Peyer's patch (tissue), 4 donors: ENCODE data around the gene SLC12A8. TPM values are rescaled to one million over a fixed set of nuclear protein-coding genes. Genes with fewer than 3 reads are reported as not detected.

ENCODE experiments used
- DNase-seq, 3 donors: peaks; one replicate each; pipeline ENCODE4 v3.0.0-alpha.2; 2017 to 2019
- H3K27ac ChIP-seq, 4 donors: fragments of 200-600 bp; sonication (generic); one replicate each; pipeline ENCODE4 v1.5.1; 2016 to 2019
- H3K27me3 ChIP-seq, 2 donors: fragments of 200-600 bp; sonication (generic); one replicate each; pipeline ENCODE4 v1.5.1; 2019
- H3K36me3 ChIP-seq, 3 donors: fragments of 200-600 bp; sonication (generic); one replicate each; pipeline ENCODE4 v1.5.1; 2016 to 2019
- H3K4me1 ChIP-seq, 4 donors: fragments of 200-600 bp; sonication (generic); one replicate each; pipeline ENCODE4 v1.5.1; 2016 to 2019
- H3K4me3 ChIP-seq, 4 donors: fragments of 200-600 bp; sonication (generic); 1 replicate in 3 of 4; 2 replicates in 1 of 4; pipeline ENCODE4 v1.5.1; 2016 to 2019; ENCODE audit warnings: mild to moderate bottlenecking in 1 of 4
- H3K9me3 ChIP-seq, 4 donors: fragments of 200-600 bp; sonication (generic); one replicate each; pipeline ENCODE4 v1.5.1; 2016 to 2019; ENCODE audit warnings: mild to moderate bottlenecking in 1 of 4
- POLR2A ChIP-seq, 2 donors: fragments of 450-650 bp; IDR thresholded peaks; one replicate each; pipeline ENCODE4 v1.5.1; 2017; ENCODE audit warnings: antibody characterized with exemption in 2 of 2, mild to moderate bottlenecking in 2 of 2, moderate library complexity in 2 of 2
- small RNA-seq, 2 donors: library from RNA; depleted of rRNA; stranded (forward); fragments of <200 nt; gene quantifications; one replicate each; pipeline ENCODE3, GENCODE V24; 2016
- total RNA-seq, 4 donors: library from RNA; depleted of rRNA; stranded (reverse); fragments of >200 nt; gene quantifications; one replicate each; pipeline ENCODE4 v1.1.0, GENCODE V29; 2016
- TF ChIP-seq, protein P1 (sequence below), 6 experiments: fragments of 450-650 bp in 4 of 6; fragments of 200-600 bp in 2 of 6; sonication (generic) in 1 of 6; IDR thresholded peaks; one replicate each; pipeline ENCODE4 v1.5.1; 2017 to 2019; ENCODE audit warnings: antibody characterized with exemption in 6 of 6, mild to moderate bottlenecking in 3 of 6, moderate library complexity in 1 of 6

The SLC12A8 gene
- total RNA-seq, 4 donors from 2014 or later, result 24.2 to 31.4 (median 26.3) TPM

DNA sequence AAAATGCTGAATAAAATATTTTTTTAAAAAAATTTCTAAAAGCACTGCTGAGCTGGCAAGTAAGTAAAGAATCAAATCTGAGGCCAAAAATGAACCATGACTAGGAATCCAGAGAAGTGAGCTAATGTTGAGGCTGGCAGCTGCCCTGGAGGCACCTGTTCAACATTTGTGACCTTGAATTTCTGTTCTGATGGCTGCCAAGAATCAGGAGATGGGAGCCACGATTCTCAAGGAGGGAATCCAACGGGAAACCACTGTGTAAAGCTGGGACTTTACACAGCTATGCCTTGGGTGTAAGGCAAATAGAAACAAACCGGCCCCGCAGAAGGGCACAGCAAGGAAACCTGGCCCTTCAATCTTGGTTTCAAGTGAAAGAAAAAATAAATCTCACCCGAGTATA is 179.4 kb downstream of the SLC12A8 start:
- H3K4me1 ChIP-seq, result no peaks in the 10 kb centered on the region
- TF ChIP-seq POLR2A (IDR thresholded peaks at IDR 0.05), result no peak
- TF ChIP-seq, protein P1, sequence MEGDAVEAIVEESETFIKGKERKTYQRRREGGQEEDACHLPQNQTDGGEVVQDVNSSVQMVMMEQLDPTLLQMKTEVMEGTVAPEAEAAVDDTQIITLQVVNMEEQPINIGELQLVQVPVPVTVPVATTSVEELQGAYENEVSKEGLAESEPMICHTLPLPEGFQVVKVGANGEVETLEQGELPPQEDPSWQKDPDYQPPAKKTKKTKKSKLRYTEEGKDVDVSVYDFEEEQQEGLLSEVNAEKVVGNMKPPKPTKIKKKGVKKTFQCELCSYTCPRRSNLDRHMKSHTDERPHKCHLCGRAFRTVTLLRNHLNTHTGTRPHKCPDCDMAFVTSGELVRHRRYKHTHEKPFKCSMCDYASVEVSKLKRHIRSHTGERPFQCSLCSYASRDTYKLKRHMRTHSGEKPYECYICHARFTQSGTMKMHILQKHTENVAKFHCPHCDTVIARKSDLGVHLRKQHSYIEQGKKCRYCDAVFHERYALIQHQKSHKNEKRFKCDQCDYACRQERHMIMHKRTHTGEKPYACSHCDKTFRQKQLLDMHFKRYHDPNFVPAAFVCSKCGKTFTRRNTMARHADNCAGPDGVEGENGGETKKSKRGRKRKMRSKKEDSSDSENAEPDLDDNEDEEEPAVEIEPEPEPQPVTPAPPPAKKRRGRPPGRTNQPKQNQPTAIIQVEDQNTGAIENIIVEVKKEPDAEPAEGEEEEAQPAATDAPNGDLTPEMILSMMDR (IDR thresholded peaks at IDR 0.05), result no peak
- no peak overlapping the region for H3K27ac ChIP-seq
- no peaks in the 10 kb centered on the region for H3K9me3 ChIP-seq
- no peak overlapping the region for H3K4me3 ChIP-seq
- peaks cover 0 to 8% (median 0%) of the 10 kb centered on the region in 3 donors for H3K36me3 ChIP-seq
- no peak for DNase-seq
- H3K27me3 ChIP-seq, result no peaks in the 10 kb centered on the region

DNA sequence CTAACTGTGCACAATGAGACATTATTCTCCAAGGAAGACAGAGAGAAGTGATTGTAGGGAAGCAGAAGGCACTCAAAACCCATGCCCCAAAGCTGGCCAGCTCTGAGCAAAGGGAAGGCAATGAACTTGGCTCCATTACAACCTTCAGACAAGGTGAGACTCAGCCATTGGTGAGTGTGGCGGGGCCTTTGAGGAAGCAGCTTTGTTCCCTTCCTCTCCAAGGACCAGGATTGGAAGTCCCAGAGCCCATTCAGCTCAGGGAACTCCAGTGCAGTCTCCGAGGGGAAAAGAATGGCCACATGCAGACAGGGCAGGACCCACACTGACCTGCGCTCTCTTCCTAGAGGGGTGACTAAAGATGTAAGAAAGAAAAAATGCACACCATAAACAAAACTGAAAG is 179.9 kb downstream of the SLC12A8 start:
- no peak overlapping the region for H3K4me3 ChIP-seq
- no peaks in the 10 kb centered on the region for H3K27me3 ChIP-seq
- TF ChIP-seq, protein P1 (IDR thresholded peaks at IDR 0.05), result no peak
- no peak for TF ChIP-seq POLR2A (IDR thresholded peaks at IDR 0.05)
- H3K27ac ChIP-seq, result no peak overlapping the region
- H3K36me3 ChIP-seq, result peaks cover 0 to 8% (median 0%) of the 10 kb centered on the region in 3 donors
- H3K4me1 ChIP-seq, result no peaks in the 10 kb centered on the region
- no peak for DNase-seq
- H3K9me3 ChIP-seq, result no peaks in the 10 kb centered on the region

Small RNA genes within 50 kb of the gene (small RNA-seq; reads per million reads assigned to genes)
- gene MIR5092 (0 reads per million in 2 donors), gene RNA5SP137 (0 reads per million in 2 donors), gene RNU6-230P (0 reads per million in 2 donors)

Other genes starting within 250 kb of the SLC12A8 start
- gene HEG1, start 156.8 kb downstream of the SLC12A8 start, total RNA-seq, result 10 to 100 TPM in 3 of 4 donors, 1 to 10 TPM in 1; 6.0 to 52.8 (median 10.9) TPM
- gene ZNF148, start 162.6 kb upstream of the SLC12A8 start, total RNA-seq, result 10 to 100 TPM; 17.7 to 48.7 (median 24.7) TPM